Heart left ventricle (tissue), 16 donors: Measurements from ENCODE around the gene BCAM. TPM values are rescaled to one million over a fixed set of nuclear protein-coding genes. Genes with fewer than 3 reads are reported as not detected.

ENCODE experiments used
- ATAC-seq, 4 donors: fragments of 200-7000 bp; cut with Tn5 transposase; one replicate each; pipeline ENCODE4 v1.9.1; 2020 to 2022; ENCODE audit warnings: moderate library complexity in 4 of 4, mild to moderate bottlenecking in 3 of 4, moderate number of reproducible peaks in 1 of 4
- DNase-seq, 5 donors: peaks; one replicate each; pipeline ENCODE4 v3.0.0-alpha.2; 2020
- H3K27ac ChIP-seq, 12 donors: fragments of 200-600 bp; sonication (generic) in 4 of 12; one replicate each; pipeline versions ENCODE4 v1.5.0 to v1.8.0; 2016 to 2022; ENCODE audit warnings: mild to moderate bottlenecking in 2 of 12
- H3K27me3 ChIP-seq, 9 donors: fragments of 200-600 bp; sonication (generic) in 2 of 9; one replicate each; pipeline versions ENCODE4 v1.5.1 to v1.8.0; 2016 to 2022; ENCODE audit warnings: mild to moderate bottlenecking in 3 of 9
- H3K36me3 ChIP-seq, 9 donors: fragments of 200-600 bp; sonication (generic) in 2 of 9; one replicate each; pipeline versions ENCODE4 v1.5.0 to v1.8.0; 2018 to 2022; ENCODE audit warnings: mild to moderate bottlenecking in 2 of 9
- H3K4me1 ChIP-seq, 12 donors: fragments of 200-600 bp; sonication (generic) in 4 of 12; one replicate each; pipeline versions ENCODE4 v1.5.0 to v1.8.0; 2016 to 2022; ENCODE audit warnings: mild to moderate bottlenecking in 3 of 12
- H3K4me3 ChIP-seq, 12 donors: fragments of 200-600 bp; sonication (generic) in 4 of 12; one replicate each; pipeline versions ENCODE4 v1.5.0 to v1.8.0; 2017 to 2022; ENCODE audit warnings: mild to moderate bottlenecking in 9 of 12, moderate library complexity in 4 of 12
- H3K9me3 ChIP-seq, 12 donors: fragments of 200-600 bp; sonication (generic) in 4 of 12; one replicate each; pipeline versions ENCODE4 v1.5.0 to v1.8.0; 2016 to 2022; ENCODE audit warnings: mild to moderate bottlenecking in 1 of 12
- POLR2A ChIP-seq, 2 donors: fragments of 450-650 bp; IDR thresholded peaks; one replicate each; pipeline ENCODE4 v1.6.1; 2017; ENCODE audit warnings: antibody characterized with exemption in 2 of 2, mild to moderate bottlenecking in 2 of 2, moderate library complexity in 2 of 2
- WGBS, 4 donors: extraction: QIAGEN DNeasy Blood & Tissue Kit in 2 of 4; methylation state at CpG; one replicate each; pipeline versions ENCODE4 v1.1.5 to v1.1.7; 2013 to 2018; 5-methylcytosine and 5-hydroxymethylcytosine counted together
- intact Hi-C, 10 donors: fragments of 100-400 bp; cut with DNase I; formaldehyde crosslinking; loops; one replicate each; pipeline versions ENCODE4 v1.11.1 to v1.14.2; 2022
- polyA plus RNA-seq, 2 donors: library from polyadenylated mRNA; stranded (reverse); fragments of 200-250 nt; gene quantifications; one replicate each; pipeline ENCODE4 v1.2.3, GENCODE V29; 2013
- total RNA-seq, 9 donors: library from RNA; depleted of rRNA in 2 of 9; stranded (reverse); fragments of >200 nt in 2 of 9; fragmentation: NEBNext Ultra II Directional in 3 of 9; extraction: Animal tissue kit (Norgen Biotek cat#: 25700) in 3 of 9; gene quantifications; one replicate each; pipeline versions ENCODE4 v1.1.0 to v1.2.4, GENCODE V29; 2016 to 2023
- TF ChIP-seq, protein P1 (sequence below), 12 donors: fragments of 200-600 bp; sonication (generic) in 4 of 12; IDR thresholded peaks; one replicate each; pipeline versions ENCODE4 v1.5.0 to v1.8.0; 2018 to 2022; ENCODE audit warnings: antibody characterized with exemption in 12 of 12, mild to moderate bottlenecking in 5 of 12
- donor health status: ischemic (EF 13 %, LVEDD 7.1; RV severe dilation, severe dysfunction).
- donor health status: healthy with polysubstance abuse.
- donor health status: DM: no; HTN: yes; CAD: no.
- donor health status: DM: no; HTN: no; CAD: no.
- donor health status: ischemic (EF 25% LVEDD 6.9; RV normal size, moderate dysfunction).
- donor health status: ischemic (EF 25% LVEDD 5.7; RV mildly dilated, moderate dysfunction).
- donor health status: healthy.
- donor health status: DM: yes; HTN: yes; CAD: no.
- donor health status: ischemic (EF 35%, LVEDD 5.7; RV mildly dilated, moderate dysfunction).
- donor health status: nonischemic (EF 11% LVEDD 7.7; RV severe dilation, severe dysfunction).
- donor health status: DM: yes; HTN: yes; CAD: no.
- donor health status: PGD.
- donor health status: ischemic (EF 29% LVEDD 5.4; RV normal size, mild dysfunction).
- donor health status: nonischemic (EF 23%, LVEDD 6.1; RV moderate dilation, normal function).

The BCAM gene
- total and polyA plus RNA-seq, 11 donors, result 50.9 to 160 (median 94.3) TPM

DNA sequence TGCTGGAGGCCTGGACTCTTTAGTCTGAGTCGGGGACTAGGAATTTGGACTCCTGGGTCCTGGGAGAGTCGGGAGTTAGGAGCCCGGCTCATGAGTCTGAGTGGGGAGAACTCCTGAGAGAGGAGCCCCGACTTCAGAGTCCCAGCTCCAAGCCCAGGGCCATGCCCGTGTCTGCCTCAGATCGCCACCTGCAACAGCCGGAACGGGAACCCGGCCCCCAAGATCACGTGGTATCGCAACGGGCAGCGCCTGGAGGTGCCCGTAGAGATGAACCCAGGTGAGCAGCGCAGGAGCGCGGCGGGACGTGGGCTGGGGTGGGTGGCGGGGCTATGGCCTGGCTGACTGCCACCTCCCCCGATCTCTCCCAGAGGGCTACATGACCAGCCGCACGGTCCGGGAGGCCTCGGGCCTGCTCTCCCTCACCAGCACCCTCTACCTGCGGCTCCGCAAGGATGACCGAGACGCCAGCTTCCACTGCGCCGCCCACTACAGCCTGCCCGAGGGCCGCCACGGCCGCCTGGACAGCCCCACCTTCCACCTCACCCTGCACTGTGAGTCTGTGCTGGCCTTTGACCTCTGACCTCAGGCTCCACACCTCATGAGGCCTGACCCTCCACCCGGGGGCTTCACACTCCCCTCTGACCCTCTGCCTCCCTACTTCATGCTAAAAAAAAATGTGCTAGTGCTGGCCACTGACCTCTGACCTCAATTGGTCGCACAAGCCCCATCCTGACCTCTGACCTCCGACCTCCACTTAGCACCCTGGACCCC is 4.4 kb downstream of the BCAM start:
- WGBS, 4 donors, result 77 to 87% (median 84%) methylated on average over 35 to 38 of the region's 38 CpGs
- Histone ChIP-seq H3K27ac (no peak overlapping the region), H3K4me1 (peaks cover 0 to 40% (median 18%) of the 10 kb centered on the region in 12 donors), H3K27me3 (peaks cover 0 to 8% (median 0%) of the 10 kb centered on the region in 9 donors), H3K36me3 (peaks cover 0 to 49% (median 27%) of the 10 kb centered on the region in 9 donors), H3K9me3 (no peaks in the 10 kb centered on the region), H3K4me3 (no peak overlapping the region)
- intact Hi-C loops, result no loop called here
- TF ChIP-seq, protein P1, sequence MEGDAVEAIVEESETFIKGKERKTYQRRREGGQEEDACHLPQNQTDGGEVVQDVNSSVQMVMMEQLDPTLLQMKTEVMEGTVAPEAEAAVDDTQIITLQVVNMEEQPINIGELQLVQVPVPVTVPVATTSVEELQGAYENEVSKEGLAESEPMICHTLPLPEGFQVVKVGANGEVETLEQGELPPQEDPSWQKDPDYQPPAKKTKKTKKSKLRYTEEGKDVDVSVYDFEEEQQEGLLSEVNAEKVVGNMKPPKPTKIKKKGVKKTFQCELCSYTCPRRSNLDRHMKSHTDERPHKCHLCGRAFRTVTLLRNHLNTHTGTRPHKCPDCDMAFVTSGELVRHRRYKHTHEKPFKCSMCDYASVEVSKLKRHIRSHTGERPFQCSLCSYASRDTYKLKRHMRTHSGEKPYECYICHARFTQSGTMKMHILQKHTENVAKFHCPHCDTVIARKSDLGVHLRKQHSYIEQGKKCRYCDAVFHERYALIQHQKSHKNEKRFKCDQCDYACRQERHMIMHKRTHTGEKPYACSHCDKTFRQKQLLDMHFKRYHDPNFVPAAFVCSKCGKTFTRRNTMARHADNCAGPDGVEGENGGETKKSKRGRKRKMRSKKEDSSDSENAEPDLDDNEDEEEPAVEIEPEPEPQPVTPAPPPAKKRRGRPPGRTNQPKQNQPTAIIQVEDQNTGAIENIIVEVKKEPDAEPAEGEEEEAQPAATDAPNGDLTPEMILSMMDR (IDR thresholded peaks at IDR 0.05), result no peak
- TF ChIP-seq POLR2A (IDR thresholded peaks at IDR 0.05), result no peak
- ATAC-seq (no peak), DNase-seq (no peak)

DNA sequence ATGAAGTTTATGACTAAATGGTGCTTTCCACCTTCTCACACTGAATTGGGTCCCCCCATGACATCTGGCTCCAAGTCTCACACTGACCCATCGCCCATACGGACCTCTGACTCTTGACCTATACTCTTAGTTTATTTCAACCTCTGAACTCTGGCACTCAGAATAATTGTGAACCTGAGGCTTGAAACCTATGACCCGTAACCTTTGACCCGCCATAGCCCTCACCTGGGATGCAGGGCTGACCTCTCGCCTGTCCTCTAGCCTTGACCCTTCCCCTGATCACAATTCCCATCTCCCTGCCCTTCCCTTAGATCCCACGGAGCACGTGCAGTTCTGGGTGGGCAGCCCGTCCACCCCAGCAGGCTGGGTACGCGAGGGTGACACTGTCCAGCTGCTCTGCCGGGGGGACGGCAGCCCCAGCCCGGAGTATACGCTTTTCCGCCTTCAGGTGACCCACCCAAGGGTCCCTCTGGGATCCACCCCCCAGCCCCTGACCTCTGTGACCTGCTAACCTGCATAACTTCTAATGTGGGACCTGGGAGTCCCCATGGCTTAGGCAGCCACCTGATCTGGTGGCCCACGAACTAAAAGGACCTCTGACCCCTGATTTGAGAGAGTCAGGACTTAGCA is 5.1 kb downstream of the BCAM start:
- TF ChIP-seq POLR2A (IDR thresholded peaks at IDR 0.05), result no peak
- TF ChIP-seq, protein P1 (IDR thresholded peaks at IDR 0.05), result no peak
- 88 to 91% (median 90%) methylated on average over 14 to 16 of the region's 16 CpGs for WGBS, 4 donors
- no peak for DNase-seq
- H3K4me1 ChIP-seq, result peaks cover 0 to 36% (median 13%) of the 10 kb centered on the region in 12 donors
- intact Hi-C loops, result no loop called here
- H3K27me3 ChIP-seq, result peaks cover 0 to 6% (median 0%) of the 10 kb centered on the region in 9 donors
- ATAC-seq, result no peak
- H3K27ac ChIP-seq, result no peak overlapping the region
- peaks cover 0 to 54% (median 27%) of the 10 kb centered on the region in 9 donors for H3K36me3 ChIP-seq
- H3K4me3 ChIP-seq, result no peak overlapping the region
- no peaks in the 10 kb centered on the region for H3K9me3 ChIP-seq

DNA sequence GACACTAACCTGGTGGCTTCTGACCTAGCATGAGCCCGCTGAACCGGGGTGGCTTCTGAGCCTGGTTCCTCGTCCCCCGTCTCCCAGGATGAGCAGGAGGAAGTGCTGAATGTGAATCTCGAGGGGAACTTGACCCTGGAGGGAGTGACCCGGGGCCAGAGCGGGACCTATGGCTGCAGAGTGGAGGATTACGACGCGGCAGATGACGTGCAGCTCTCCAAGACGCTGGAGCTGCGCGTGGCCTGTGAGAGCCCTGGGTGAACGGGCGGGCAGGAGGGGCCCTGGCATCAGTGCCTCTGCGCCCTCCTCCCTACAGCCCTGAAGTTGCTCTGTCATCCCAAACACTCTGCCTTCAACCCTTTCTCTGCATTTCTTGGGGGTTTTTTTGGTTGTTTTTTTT is 5.6 kb downstream of the BCAM start:
- DNase-seq (no peak), ATAC-seq (no peak)
- Histone ChIP-seq H3K36me3 (peaks cover 0 to 59% (median 27%) of the 10 kb centered on the region in 9 donors), H3K4me3 (no peak overlapping the region), H3K9me3 (no peaks in the 10 kb centered on the region), H3K4me1 (peaks cover 0 to 30% (median 8%) of the 10 kb centered on the region in 12 donors), H3K27me3 (no peaks in the 10 kb centered on the region), H3K27ac (no peak overlapping the region)
- WGBS, 4 donors, result 85 to 94% (median 90%) methylated on average over 17 of the region's 17 CpGs
- intact Hi-C loops, result no loop called here
- TF ChIP-seq, protein P1 (IDR thresholded peaks at IDR 0.05), result no peak
- no peak for TF ChIP-seq POLR2A (IDR thresholded peaks at IDR 0.05)

DNA sequence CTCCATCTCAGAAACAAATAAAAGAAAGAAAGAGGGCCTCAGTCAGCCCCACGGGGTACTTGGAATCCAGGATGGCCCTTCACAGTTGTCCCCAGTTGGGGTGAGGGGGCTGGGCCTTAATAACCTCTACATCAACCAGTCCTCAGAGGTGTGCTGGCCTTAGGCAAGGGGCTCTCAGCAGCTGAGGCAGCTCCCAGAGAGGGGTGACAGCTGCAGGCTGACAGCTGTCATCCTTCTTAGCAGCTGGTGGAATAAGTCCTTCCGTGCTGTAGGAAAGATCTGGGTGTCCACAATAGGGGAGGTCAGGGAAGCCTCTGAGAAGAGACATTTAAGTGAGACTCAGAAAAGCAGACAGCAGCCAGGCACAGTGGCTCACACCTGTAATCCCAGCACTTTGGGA is 7.4 kb downstream of the BCAM start:
- no peak overlapping the region for H3K4me3 ChIP-seq
- H3K4me1 ChIP-seq, result peaks cover 0 to 25% (median 7%) of the 10 kb centered on the region in 12 donors
- H3K27me3 ChIP-seq, result no peaks in the 10 kb centered on the region
- H3K27ac ChIP-seq, result no peak overlapping the region
- ATAC-seq (no peak), DNase-seq (no peak)
- intact Hi-C loops, result no loop called here
- WGBS, 4 donors, result 60 to 85% (median 71%) methylated on average over 2 of the region's 2 CpGs
- H3K9me3 ChIP-seq, result no peaks in the 10 kb centered on the region
- TF ChIP-seq, protein P1 (IDR thresholded peaks at IDR 0.05), result no peak
- peaks cover 0 to 58% (median 25%) of the 10 kb centered on the region in 9 donors for H3K36me3 ChIP-seq
